HG02642 (cell line): ENCODE results near the gene THRAP3.

Experiments used
- ATAC-seq: cut with Tn5 transposase; IDR thresholded peaks from one replicate; pipeline ENCODE4 v1.9.1; 2021; ENCODE audit warnings: mild to moderate bottlenecking; ENCODE audit not compliant: unreplicated experiment, poor library complexity

THRAP3 gene

DNA sequence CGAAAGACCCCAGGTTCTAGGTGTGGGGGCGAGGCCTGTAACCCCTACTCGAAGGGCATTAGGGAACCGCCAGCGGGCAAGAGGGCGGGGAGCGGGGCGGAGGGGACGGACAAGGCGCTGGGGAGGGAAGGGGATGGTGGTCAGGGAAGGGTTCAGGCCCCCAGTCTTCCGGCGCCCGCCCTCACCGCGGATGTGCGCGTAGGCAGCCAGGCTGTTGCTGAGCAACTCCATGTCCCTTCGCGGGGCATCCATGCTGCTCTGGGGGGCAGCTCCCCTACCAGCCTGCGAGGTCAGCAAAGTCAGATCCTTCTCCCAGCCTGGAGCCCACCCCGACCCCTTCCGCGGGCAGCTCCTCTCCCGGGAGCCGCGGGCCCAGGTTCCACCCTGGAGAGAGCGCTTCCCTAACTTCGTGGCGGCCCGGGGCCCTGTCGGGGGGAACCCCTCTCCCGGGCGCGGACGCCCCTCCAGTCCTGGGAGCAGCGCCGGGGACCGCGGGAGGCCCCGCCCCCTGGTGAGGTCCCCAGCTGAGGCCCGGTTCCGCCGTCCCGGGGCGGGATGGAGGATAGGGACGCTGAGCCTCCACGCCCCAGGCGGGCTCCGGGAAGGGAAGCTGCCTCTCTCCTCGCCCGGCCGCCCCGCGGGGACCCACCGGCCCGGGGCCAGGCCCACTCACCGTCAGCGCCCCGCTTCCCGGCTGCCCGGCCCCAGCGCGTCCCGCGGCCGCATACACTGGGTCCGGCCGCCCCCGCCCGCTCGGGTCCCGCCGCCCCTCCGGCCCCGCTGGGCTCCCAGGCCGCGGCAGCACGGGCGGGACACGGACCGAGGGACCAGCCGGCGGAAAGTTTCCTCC lies 98.8 kb downstream of the THRAP3 start:
- ATAC-seq = peak; percentile 38

DNA sequence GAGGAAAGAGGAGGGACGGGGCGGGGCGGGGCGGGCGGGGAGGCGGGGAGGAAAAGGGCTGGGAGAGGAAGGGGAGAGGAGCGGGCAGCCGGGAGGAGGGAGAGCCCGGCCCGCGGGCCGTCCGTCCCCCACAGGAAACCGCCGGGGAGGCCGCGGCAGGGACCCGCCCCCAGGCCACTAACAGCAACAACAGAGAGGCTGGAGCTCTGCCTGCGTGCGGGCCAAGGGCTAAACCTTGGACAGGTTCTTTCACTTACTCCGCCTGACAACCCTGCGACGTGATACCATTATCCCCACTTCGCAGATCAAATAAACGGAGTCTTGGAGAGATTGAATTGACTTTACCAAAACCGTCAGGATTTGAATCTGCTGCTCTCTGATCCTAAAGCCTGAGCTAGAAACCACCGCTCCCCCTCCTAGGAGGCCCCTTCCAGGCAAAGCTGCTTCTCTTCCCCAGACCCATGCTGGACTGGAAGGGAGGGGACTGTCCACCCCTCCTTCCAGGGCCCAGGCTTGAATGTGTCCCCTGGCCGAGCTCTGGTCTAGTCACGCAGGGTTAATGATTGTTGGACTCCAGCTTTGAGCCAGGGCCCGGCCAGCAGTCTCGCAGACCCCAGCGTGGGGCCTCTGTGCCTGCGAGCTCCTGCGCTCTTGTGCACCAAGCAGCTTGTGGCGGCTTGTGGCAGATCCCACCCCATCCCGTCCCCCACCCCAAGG lies 99.6 kb downstream of the THRAP3 start, which contains the start of gene EVA1B:
Gene EVA1B, minus strand, starts transcription at position 10 of the 717 bp plus-strand sequence. CDS start 608 bp downstream, outside the sequence.
- ATAC-seq = peak; percentile 38

DNA sequence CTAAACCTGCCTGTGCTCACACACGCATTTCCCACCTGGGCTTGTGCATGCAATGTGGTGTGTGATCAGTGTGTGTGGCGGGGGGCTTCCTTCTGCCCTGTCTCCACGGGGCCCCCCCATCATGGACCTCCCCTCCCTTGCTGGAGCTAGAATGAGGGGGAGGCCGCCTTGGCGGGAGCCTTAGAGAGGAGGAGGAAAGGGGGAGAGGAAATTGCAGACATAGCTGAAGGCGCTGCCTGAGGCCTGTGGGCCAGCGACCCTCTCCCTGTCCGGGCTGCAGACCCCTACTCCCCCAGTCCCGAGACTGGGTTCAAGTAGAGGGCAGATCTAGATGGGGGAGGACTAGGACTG lies 100.1 kb downstream of the THRAP3 start:
- no peak for ATAC-seq

DNA sequence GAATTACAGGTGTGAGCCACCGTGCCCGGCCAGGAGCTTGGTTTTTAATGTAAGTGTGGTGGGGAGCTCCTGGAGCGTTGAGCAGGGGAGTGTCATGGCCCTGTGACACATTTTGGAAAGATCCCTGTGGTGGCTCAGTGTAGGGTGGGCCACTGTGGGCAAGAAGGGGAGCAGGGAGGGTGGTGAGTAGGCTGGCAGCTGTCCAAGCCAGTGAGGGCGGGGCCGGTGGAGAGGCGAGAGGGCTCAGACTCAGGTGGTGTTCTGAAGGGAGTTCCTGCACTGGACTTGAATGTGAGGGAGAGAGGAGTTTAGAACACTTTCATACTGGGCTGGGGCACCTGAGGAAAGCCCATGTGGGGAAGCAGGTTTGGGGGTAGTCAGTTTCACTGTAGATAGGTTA lies 102.3 kb downstream of the THRAP3 start:
- no peak for ATAC-seq

DNA sequence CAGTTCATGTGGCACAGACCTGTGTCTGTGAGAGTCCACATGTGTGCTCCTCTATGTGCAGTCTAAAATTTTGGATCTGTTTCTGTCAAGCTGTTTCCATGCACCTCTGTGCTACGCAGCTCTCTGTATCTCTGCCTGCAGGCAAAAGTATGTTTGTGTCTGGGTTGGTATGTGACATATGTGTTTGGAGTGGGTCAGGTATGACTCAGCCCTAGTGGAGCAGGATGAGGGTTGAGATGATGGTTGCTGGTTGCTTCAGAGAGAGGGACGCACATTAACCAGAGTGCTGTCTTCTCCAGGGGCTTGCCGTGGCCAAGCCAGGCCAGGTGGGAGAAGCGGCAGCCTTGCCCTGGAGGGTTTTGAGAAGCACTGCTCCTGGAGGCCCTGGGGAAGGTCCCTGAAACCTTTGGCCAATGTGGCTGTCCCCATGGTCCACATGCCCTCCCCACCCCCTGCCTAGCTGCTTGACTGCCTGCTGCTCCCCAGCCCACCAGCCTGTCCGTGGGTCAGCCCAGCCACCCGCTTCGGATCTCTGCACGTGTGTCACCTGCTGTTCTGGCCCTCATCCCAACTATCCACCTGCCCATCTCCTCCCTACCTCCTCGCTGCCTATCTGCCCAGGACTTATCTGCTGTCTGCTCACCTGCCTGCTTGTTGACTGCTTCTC lies 103.3 kb downstream of the THRAP3 start:
- no peak for ATAC-seq

DNA sequence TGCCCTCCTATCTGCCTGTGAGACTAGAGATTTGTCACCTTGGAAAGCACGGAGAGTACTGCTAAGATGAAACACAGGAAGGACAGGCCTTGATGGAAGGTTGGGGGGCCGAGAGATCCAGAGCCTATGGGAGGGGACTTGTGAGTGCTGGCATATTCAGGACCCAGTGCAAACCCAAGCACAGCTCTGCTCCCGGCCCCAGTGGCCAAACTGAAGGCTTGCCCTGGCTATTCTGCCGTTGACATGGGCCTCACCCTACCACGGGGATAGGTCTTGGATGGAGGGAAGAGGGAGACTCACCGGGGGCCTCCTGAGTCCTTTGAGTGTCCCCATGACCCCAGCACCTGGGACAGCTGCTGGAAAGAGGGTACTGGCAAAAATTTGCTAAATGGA lies 103.8 kb downstream of the THRAP3 start:
- ATAC-seq = no peak

DNA sequence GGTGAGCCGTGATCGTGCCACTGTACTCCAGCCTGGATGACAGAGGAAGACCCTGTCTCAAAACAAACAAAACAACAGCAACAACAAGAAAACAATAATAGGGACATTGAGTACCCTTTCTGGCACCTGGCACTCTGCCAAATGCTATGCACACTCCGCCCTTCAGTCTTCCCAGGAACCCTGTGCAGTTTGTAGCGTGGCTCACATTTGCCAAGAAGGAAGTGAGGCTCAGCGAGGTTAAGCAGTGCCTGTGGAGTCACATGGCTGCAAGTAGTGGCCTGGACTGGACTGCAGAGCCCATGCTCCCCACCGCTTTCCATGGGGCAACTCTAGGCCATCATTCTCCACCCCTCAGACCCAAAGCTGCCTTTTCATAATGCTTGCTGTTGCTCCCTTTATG lies 104.5 kb downstream of the THRAP3 start:
- no peak for ATAC-seq

DNA sequence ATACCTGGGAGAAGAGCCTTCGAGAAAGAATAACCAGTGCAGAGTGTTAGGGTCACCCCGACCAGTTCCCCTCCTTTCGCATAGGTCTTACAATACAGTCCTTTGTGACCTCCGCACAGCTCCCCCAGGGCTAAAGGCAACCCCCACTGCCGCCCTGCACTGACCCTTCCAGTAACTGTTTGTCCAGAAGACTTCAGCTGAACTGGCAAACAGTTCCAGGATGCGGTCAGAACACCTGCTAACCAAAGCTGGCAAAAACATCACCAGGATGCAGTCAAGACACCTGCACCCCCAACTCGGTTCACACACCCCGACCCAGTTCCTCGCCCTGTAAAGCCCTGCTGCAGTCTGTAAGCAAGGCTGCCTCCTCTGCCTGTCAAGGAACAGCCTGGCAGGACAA lies 105.6 kb downstream of the THRAP3 start:
- ATAC-seq = no peak

DNA sequence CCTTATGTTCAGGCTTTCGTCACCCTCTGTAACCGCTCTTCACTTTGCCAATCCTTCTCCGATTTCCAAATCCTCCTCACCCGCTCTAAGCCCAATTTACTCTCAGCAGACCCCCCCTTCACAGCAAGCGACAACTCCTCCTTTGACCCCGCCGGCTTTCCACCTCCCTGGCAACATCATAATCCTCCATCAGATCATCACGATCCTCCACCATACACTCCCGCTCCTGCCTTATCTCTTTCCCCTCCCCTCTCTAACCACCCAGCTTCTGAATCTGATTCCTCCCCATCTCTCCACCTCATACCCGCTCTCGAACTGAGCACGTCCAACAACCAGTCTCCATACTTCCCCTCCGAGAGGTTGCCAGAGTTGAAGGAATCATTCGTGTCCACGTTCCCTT lies 106.7 kb downstream of the THRAP3 start:
- no peak for ATAC-seq

DNA sequence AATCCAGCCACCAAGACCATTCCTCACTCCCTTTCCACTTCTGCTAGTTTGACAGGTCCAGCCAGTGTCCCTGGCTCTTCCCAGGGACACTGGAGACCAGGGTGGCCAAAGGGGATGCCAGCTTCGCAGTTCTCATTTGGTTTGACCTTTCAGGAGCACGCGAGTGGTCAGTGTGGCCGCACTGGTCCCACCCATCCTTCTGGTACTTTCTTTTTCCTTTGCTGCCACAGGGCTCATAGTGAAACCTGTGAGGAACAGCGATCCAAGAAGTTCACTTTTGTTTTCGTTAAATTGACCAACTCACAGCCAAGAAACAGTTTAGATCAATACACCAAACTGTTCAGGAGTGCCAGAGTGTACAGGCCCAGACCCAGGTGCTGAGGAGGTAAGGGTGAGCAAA lies 113.6 kb downstream of the THRAP3 start:
- no peak for ATAC-seq

DNA sequence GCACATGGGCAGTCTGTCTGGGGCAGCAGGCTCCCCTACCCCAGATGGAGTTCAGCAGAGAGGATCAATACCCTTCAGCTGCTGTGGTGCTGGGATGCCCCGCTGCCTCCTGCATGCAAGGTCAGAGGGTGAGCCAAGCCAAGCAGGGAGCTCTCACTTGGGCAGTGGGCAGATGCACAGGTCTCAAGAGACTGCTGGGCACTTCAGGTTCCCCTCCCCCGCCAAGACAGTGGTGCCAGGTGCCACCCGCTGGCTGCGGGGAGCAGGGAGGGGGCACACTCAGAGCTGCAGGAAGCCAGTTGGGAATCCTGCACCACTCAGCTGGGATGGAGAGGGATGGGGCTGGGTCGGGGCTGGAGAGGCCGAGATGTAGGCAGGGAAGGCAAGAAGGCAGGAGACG lies 115.0 kb downstream of the THRAP3 start:
- ATAC-seq = no peak

DNA sequence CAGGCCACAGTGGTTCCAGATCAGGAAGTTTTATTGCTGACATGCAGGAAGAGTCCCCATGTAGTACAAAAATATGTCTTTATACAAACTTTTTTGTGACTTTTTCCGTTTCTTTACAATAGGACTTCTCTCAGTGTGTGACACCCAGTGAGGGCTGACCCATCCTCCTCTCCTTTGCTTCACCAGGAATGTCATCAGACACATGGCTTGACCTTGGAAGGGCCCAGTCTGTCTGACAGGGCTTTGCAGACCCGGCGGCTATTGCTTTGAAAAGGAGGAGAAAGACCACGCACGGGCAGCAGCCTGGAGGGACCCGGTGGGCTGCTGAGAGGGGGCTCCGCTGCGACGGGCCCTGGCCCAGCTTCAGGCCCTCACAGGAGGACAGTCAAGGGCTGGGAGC lies 115.4 kb downstream of the THRAP3 start:
- ATAC-seq = no peak

DNA sequence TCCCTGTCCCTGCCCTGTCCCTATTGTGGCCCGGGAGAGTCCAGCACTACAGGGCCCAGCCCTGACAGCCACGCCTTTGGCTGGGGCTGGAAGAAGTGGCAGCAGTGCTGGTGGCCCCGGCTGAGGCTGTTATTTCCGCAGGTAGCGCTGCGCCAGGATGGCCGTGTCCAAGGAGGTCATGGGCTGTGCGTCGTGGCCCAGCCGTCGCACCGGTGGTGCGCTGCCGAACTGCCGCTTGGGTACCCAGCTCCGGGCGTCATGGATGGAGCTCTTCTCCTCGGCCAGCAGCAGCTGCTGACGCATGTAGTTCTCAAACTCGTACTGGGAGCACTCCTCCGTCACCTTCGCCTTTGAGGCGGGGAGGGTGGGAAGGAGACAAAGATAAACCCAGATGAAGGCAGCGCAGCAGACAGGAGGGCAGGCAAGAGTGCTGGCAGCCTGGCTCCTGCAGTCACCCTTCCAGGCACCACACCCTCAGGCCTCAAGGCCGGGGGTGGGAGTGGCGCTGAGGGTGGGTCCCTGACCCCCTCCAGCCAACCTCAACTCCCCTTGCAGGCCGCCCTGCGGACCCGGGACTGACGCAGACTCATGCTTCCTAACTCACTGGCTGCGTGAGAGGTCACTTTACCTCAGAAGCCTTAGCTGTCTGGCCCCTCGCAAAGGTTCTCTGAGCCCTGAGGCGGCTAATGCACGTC lies 117.5 kb downstream of the THRAP3 start:
- ATAC-seq = no peak

DNA sequence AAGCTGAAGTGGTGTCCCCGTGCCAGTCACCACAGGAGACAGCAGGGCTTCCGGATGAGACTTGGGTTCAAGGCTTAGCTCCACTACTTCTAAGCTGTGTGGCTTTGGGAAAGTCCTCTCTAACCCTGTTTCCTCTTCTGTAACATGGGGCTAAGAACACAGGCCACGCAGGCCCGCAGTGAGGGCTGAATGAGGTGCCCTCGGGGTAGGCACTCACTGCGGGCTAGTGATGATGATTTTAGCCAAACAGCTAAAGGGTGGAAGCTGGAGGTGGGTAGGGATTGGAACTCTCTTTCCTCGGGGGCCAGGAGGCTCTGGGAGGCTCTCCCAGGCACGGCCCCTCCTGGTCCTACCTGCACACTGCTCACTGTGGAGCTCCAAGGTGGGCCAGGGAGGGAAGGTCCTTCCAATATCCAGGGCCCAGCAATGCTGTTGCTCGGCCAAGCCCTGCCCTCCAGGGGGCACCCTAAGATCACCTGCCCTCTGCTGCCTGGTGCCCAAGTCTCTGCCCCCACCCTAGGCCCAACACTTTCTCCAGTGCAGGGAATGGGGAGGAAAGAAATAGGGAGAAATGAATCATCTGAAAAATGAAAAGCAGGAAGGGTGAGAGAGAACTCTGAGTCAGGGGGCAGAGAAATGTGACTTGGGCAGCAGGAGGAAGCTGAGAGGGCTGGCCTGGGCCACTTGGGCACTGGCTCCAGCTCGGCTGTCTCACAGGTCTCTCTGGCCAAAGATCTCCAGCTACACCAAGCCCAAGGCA lies 118.4 kb downstream of the THRAP3 start:
- ATAC-seq = no peak

DNA sequence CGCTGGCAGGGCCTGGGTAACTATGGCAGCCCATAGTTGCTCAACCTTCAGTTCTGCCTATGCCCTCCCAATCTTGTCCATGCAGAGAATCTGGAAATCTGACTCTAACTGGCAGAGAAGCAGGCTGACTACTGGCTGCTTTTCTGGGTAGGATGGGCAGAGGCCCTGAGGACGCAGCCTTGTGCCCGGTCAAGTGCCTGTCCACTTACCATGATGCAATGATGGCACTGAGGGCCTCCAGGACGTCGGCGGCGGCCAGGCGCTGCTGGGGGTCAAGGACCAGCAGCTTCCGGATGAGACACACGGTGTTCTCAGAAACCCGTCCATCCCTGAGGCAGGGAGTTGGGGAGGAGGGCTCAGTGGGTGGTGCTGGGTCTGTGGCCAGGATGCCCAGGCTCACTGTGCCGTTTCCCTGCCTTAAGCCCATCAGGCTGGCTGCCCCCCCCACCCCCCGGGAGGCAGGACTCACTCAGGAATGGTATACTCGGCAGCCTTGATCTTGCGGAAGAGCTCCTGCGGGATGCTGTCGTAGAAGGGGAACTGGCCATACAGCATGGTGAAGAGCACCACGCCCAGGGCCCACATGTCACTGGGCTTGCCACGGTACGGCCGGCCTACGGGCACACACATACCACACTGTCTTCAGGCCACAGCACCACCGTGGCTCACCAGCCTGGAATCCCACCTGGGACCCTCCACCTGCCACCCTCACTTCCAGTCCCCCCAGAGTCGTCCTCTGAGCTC lies 119.6 kb downstream of the THRAP3 start:
- ATAC-seq = no peak

DNA sequence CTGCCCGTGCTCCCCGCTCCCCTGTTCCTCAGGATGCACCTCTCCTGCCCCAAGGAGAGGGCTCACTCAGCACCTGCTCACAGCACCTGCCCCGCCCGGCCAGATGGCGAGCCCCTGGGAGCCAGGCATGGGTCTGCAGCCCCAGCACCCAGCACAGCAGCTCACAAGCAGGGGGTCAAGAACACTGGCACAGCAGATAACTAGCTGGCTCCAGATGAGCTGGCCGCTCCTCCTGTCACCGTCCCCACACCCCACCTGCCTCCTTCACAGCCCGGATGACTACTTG lies 120.1 kb downstream of the THRAP3 start:
- no peak for ATAC-seq

DNA sequence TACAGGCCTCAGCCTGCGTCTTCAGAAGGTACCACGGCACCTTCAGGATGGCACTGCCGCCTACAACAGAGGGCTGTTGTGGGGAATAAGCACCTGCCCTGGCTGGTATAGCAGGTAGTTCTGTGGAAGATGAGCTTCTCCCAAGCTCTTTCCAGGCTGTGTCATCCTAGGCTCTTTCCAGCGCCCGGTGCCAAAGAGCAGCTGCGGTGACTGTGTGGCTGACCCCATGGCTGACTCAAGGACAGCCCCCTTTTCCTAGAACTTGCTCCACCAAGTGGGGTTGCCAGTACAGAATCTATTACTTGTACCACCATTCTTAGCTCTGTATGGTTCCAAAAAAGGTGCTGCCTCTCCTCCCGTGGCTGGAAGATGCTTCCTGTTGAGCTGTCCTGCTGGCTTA lies 121.1 kb downstream of the THRAP3 start:
- no peak for ATAC-seq

DNA sequence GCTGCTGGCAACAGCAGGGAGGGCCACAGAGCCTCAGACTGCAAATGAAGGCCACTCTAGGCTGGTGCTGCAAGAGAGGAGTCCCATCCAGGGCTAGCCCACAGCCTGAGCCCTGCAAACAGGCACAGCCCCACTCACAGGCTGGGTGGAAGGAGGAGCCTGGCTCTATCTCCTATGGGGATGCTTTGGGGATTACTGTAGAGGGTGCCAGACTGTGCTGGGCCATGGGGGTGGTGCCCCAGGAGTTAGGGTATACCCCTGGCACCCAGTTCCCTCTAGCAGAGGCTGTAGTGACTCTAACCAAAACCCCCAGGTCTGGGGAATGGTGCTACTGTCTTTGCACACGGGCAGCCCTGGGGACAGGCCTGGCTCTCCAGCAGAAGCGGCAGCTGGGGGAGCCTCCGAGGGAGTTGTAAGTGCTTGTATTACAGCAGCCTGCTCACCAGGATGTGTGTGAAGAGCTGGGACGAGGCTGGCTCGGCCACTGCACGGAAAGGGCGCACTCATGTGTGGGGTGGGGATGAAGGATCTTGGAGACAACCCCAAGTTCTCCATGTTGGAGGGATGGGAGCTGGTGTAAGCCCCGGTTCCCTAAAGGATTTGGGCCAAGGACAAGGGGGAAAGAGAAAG lies 122.6 kb downstream of the THRAP3 start:
- no peak for ATAC-seq

DNA sequence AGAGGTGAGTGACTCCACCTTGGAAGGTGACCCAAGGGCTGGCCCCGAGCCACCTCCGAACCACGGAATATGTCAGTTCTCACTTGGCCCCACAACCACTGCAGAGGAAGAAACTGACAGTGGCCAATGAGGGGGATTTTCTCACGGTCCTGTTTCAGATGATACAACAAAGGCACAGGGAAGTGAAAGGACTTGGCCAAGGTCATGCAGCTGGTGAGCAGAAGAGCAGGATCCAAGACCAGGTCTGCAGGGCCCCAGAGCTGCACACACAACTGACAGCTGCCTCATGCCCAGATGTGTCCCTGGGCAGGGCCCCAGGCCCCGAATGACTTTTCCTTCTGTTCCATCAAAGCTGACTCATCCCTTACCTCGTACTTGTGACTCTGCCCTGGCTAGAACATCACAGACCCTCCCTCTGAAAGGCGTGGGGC lies 125.0 kb downstream of the THRAP3 start:
- peak; percentile 66 for ATAC-seq
